Stomach (tissue), 9 donors: Measurements from ENCODE around the gene KRT14. TPM values are rescaled to one million over a fixed set of nuclear protein-coding genes. Genes with fewer than 3 reads are reported as not detected.

Source experiments
- DNase-seq, 2 donors: peaks; one replicate each; pipeline versions ENCODE4 v3.0.0 to v3.0.0-alpha.2; 2013 to 2019
- H3K27ac ChIP-seq, 5 donors: fragments of 200-600 bp in 4 of 5; sonication (generic) in 4 of 5; one replicate each; pipeline ENCODE4 v1.5.1; 2013 to 2019; ENCODE audit warnings: mild to moderate bottlenecking in 1 of 5, moderate library complexity in 1 of 5
- H3K27me3 ChIP-seq, 3 donors: fragments of 200-600 bp; sonication (generic); one replicate each; pipeline ENCODE4 v1.5.1; 2017 to 2019; ENCODE audit warnings: mixed run types in 1 of 3
- H3K36me3 ChIP-seq, 4 donors: fragments of 200-600 bp; sonication (generic); 1 replicate in 3 of 4; 2 replicates in 1 of 4; pipeline ENCODE4 v1.5.1; 2016 to 2019
- H3K4me1 ChIP-seq, 4 donors: fragments of 200-600 bp; sonication (generic); one replicate each; pipeline ENCODE4 v1.5.1; 2016 to 2019
- H3K4me3 ChIP-seq, 4 donors: fragments of 200-600 bp; sonication (generic) in 3 of 4; one replicate each; pipeline ENCODE4 v1.5.1; 2016 to 2019; ENCODE audit warnings: mild to moderate bottlenecking in 1 of 4
- H3K9me3 ChIP-seq, 4 donors: fragments of 200-600 bp; sonication (generic); one replicate each; pipeline ENCODE4 v1.5.1; 2016 to 2019
- EP300 ChIP-seq: sonication (generic); formaldehyde crosslinking; IDR thresholded peaks from one replicate; pipeline ENCODE4 v1.6.1; 2017; ENCODE audit warnings: antibody characterized with exemption
- POLR2A ChIP-seq, 4 donors: fragments of 450-650 bp; IDR thresholded peaks; one replicate each; pipeline ENCODE4 v1.6.1; 2016; ENCODE audit warnings: antibody characterized with exemption in 4 of 4, control low read depth in 2 of 4, mild to moderate bottlenecking in 1 of 4, moderate library complexity in 1 of 4
- POLR2AphosphoS5 ChIP-seq, 3 donors: sonication (generic); formaldehyde crosslinking; IDR thresholded peaks; one replicate each; pipeline ENCODE4 v1.6.1; 2016; ENCODE audit warnings: antibody characterized with exemption in 3 of 3
- WGBS, 5 donors: extraction: QIAGEN DNeasy Blood & Tissue Kit in 3 of 5; methylation state at CpG; one replicate each; pipeline versions ENCODE4 v1.1.5 to v1.1.7; 2013 to 2018; 5-methylcytosine and 5-hydroxymethylcytosine counted together
- intact Hi-C: fragments of 100-400 bp; cut with DNase I; formaldehyde crosslinking; loops from one replicate; pipeline ENCODE4 v1.15.1; 2023; ENCODE audit warnings: low total_unique reads
- polyA plus RNA-seq, 3 donors: library from polyadenylated mRNA; stranded (reverse); fragments of 200-250 nt; gene quantifications; one replicate each; pipeline ENCODE4 v1.2.3, GENCODE V29; 2013
- total RNA-seq, 5 donors: library from RNA; depleted of rRNA; stranded (reverse); fragments of >200 nt; gene quantifications; one replicate each; pipeline versions ENCODE4 v1.1.0 to v1.2.3, GENCODE V29; 2014 to 2016
- TF ChIP-seq, protein P1 (sequence below), 7 experiments: fragments of 450-650 bp in 4 of 7; fragments of 200-600 bp in 3 of 7; sonication (generic) in 3 of 7; IDR thresholded peaks; one replicate each; pipeline ENCODE4 v1.5.1; 2016 to 2019; ENCODE audit warnings: antibody characterized with exemption in 7 of 7, control low read depth in 2 of 7, mild to moderate bottlenecking in 1 of 7
- donor health status: healthy with polysubstance abuse.
- donor health status: Bipolar disorder and iron deficiency.
- donor health status: healthy.

Gene KRT14
- total and polyA plus RNA-seq, 8 donors: 1.3 to 164 (median 2.4) TPM; not detected in 5

DNA sequence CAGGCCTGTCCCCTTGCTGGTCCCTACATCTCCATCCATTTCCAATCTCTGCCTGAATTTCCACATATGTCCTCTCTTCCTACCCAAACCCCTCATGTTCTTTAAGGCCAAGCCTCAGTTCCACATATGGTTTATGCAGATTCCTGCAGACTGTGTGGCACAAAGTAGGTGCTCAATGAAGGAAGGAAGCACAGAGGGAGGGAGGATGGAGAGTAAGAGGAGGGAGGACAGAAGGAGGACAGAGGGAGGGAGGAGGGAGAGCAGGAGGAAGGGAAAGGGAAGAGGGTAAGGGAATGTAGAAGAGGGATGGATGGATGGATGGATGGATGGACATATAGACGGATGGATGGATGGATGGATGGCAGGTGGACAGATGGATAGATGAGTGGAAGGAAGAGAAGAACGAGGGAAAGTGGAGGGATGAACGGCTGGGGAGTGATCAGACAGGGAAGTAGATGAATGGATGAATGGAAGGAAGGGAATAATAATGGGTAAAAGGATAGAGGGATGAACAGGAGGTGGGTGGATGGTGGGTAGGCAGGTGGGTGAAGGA lies 7.7 kb upstream of the KRT14 start:
- Histone ChIP-seq H3K4me3 (no peak overlapping the region), H3K27ac (no peak overlapping the region), H3K4me1 (no peaks in the 10 kb centered on the region), H3K9me3 (no peaks in the 10 kb centered on the region), H3K36me3 (no peaks in the 10 kb centered on the region), H3K27me3 (peaks cover 0 to 44% (median 0%) of the 10 kb centered on the region in 3 donors)
- no peak for DNase-seq
- 43 to 84% (median 71%) methylated on average over 3 of the region's 3 CpGs for WGBS, 5 donors
- TF ChIP-seq, protein P1, sequence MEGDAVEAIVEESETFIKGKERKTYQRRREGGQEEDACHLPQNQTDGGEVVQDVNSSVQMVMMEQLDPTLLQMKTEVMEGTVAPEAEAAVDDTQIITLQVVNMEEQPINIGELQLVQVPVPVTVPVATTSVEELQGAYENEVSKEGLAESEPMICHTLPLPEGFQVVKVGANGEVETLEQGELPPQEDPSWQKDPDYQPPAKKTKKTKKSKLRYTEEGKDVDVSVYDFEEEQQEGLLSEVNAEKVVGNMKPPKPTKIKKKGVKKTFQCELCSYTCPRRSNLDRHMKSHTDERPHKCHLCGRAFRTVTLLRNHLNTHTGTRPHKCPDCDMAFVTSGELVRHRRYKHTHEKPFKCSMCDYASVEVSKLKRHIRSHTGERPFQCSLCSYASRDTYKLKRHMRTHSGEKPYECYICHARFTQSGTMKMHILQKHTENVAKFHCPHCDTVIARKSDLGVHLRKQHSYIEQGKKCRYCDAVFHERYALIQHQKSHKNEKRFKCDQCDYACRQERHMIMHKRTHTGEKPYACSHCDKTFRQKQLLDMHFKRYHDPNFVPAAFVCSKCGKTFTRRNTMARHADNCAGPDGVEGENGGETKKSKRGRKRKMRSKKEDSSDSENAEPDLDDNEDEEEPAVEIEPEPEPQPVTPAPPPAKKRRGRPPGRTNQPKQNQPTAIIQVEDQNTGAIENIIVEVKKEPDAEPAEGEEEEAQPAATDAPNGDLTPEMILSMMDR (IDR thresholded peaks at IDR 0.05): no peak
- TF ChIP-seq EP300: no peak
- no peak for TF ChIP-seq POLR2A (IDR thresholded peaks at IDR 0.05)
- TF ChIP-seq POLR2AphosphoS5 (IDR thresholded peaks at IDR 0.05): no peak
- intact Hi-C loops: no loop called here

DNA sequence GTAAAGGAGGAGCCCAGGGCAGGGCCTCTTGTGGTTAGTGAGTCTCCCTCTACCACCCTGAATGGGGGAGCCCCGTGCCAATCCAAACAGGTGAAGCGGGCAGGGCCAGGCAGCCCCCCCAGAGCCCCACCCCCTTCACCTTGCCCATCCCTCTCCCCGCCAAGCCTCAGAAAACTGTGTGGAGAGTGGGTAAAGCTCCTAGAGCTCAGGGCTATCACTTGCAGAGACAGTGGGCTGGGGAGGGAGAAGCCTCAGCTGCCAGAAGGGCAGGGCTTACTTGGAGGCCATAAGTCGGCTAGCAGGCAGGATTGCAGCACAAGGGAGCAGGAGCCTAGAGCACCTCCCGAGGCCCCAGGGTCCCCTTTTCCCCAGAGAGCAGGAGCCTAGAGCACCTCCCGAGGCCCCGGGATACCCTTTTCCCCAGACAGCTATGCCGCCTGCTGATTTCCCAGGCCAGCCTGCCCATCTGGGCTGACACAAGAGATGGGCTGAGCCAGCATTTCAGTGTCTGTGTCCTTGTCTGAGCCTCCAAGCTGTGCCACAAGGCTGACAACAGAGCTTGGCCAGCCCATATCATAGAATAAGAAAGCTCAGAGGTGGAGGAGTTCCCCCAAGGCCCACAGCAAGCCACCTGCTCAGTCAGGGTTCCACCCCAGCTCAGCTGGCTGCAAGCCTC lies 6.7 kb upstream of the KRT14 start:
- no peak for DNase-seq
- H3K27me3 ChIP-seq: peaks cover 0 to 51% (median 0%) of the 10 kb centered on the region in 3 donors
- 42 to 66% (median 52%) methylated on average over 7 to 8 of the region's 8 CpGs for WGBS, 5 donors
- no peaks in the 10 kb centered on the region for H3K36me3 ChIP-seq
- no peaks in the 10 kb centered on the region for H3K9me3 ChIP-seq
- H3K4me3 ChIP-seq: no peak overlapping the region
- H3K4me1 ChIP-seq: no peaks in the 10 kb centered on the region
- TF ChIP-seq EP300 (no peak), POLR2A (IDR thresholded peaks at IDR 0.05) (no peak), POLR2AphosphoS5 (IDR thresholded peaks at IDR 0.05) (no peak)
- TF ChIP-seq, protein P1 (IDR thresholded peaks at IDR 0.05): no peak
- intact Hi-C loops: no loop called here
- H3K27ac ChIP-seq: no peak overlapping the region

DNA sequence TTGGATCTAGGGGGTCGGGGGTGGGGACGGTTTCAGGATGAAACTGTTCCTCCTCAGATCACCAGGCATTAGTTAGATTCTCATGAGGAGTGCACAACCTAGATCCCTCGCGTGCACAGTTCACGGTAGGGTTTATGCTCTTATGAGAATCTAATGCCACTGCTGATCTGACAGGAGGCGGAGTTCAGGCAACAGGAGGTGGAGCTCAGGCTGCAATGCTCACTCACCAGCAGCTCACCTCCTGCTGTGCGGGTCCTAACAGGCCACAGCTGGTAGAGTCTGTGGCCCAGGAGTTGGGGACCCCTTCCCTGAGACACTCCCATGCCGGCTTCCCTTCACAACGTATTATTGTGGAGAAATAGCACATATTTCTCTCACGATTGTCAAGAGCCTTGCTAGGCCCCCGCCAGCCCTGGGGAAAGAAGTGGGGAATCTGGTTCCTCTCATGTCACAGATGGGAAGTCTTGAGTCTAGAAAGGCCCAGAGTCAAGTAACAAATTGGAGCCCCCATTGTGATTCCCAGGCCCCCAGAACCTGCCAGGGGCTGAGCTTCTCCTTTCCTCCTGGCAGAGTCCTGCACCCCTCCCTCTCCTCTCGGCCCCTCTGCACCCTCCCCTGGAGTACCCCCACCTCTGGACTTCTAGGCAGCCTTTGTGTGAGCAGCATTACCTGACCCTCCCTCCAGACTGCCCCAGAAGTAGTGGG lies 6.1 kb upstream of the KRT14 start:
- Histone ChIP-seq H3K9me3 (no peaks in the 10 kb centered on the region), H3K27ac (no peak overlapping the region), H3K4me3 (no peak overlapping the region), H3K4me1 (no peaks in the 10 kb centered on the region), H3K27me3 (peaks cover 0 to 51% (median 0%) of the 10 kb centered on the region in 3 donors), H3K36me3 (no peaks in the 10 kb centered on the region)
- 72 to 80% (median 74%) methylated on average over 8 to 12 of the region's 12 CpGs for WGBS, 5 donors
- no peak for TF ChIP-seq POLR2A (IDR thresholded peaks at IDR 0.05)
- intact Hi-C loops: no loop called here
- no peak for DNase-seq

DNA sequence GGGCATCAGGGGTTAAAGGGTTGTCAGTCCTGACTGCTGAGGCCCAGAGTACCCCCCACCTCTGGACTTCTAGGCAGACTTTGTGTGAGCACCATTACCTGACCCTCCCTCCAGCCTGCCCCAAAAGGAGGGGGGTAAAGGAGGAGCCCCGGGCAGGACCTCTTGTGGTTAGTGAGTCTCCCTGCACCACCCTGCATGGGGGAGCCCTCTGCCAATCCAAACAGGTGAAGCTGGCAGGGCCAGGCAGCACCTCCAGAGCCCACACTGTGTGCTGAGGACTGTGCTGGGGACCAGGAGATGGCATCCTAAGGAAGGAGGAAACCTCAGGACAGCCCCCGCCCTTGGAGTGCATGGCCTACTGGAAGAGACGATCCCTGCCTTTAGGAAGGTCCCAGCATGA lies 2.6 kb upstream of the KRT14 start:
- Histone ChIP-seq H3K27ac (no peak overlapping the region), H3K9me3 (no peaks in the 10 kb centered on the region), H3K4me1 (no peaks in the 10 kb centered on the region), H3K27me3 (peaks cover 0 to 36% (median 0%) of the 10 kb centered on the region in 3 donors), H3K4me3 (no peak overlapping the region), H3K36me3 (no peaks in the 10 kb centered on the region)
- 48 to 71% (median 58%) methylated on average over 3 of the region's 3 CpGs for WGBS, 5 donors
- no peak for DNase-seq
- intact Hi-C loops: no loop called here
- TF ChIP-seq POLR2A (IDR thresholded peaks at IDR 0.05): no peak
- TF ChIP-seq, protein P1 (IDR thresholded peaks at IDR 0.05): no peak
- TF ChIP-seq POLR2AphosphoS5 (IDR thresholded peaks at IDR 0.05): no peak
- TF ChIP-seq EP300: no peak
